GM21423 (cell line): ENCODE measurements around the gene TMC2.
"Not testable (repeated sequence)": the region's sequence is repeated elsewhere in the genome, so short reads cannot be mapped to it uniquely, and the experiment has no call there.

ENCODE experiments used
- ATAC-seq: cut with Tn5 transposase; IDR thresholded peaks from one replicate; pipeline ENCODE4 v1.9.1; 2021; ENCODE audit warnings: mild to moderate bottlenecking, moderate library complexity; ENCODE audit not compliant: unreplicated experiment

The TMC2 gene, protein sequence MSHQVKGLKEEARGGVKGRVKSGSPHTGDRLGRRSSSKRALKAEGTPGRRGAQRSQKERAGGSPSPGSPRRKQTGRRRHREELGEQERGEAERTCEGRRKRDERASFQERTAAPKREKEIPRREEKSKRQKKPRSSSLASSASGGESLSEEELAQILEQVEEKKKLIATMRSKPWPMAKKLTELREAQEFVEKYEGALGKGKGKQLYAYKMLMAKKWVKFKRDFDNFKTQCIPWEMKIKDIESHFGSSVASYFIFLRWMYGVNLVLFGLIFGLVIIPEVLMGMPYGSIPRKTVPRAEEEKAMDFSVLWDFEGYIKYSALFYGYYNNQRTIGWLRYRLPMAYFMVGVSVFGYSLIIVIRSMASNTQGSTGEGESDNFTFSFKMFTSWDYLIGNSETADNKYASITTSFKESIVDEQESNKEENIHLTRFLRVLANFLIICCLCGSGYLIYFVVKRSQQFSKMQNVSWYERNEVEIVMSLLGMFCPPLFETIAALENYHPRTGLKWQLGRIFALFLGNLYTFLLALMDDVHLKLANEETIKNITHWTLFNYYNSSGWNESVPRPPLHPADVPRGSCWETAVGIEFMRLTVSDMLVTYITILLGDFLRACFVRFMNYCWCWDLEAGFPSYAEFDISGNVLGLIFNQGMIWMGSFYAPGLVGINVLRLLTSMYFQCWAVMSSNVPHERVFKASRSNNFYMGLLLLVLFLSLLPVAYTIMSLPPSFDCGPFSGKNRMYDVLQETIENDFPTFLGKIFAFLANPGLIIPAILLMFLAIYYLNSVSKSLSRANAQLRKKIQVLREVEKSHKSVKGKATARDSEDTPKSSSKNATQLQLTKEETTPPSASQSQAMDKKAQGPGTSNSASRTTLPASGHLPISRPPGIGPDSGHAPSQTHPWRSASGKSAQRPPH

DNA sequence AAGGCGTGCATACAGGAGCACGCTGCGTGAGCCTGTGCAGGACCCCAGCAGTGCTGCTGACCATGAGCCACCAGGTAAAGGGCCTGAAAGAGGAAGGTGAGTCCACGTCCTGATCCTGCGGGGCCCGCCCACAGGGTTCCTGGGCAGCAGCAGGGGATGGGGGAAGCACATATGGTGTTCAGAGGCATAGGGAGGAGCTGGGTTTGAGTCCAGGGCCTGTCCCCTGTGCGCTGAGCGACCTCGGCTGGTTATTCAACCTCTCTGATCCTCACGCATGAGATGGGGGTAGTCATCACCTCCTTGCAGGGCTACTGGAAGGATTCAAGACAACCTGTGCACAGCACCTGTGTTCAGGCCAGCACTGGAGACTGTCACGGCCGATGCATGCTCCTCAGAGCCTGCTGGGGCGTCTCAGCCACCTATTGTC, at the start of gene TMC2:
Gene TMC2 (plus strand): TSS at position 14 of the 427 bp plus-strand sequence. CDS start 49 bp downstream, at position 63.
- ATAC-seq = no peak

DNA sequence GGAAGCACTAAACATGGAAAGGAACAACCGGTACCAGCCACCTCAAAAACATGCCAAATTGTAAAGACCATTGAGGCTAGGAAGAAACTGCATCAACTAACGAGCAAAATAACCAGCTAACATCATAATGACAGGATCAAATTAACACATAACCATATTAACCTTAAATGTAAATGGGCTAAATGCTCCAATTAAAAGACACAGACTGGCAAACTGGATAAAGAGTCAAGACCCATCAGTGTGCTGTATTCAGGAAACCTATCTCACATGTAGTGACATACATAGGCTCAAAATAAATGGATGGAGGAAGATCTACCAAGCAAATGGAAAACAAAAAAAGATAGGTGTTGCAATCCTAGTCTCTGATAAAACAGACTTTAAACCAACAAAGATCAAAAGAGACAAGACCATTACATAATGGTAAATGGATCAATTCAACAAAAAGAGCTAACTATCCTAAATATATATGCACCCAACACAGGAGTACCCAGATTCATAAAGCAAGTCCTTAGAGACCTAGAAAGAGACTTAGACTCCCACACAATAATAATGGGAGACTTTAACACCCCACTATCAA, 33.5 kb upstream of the TMC2 start:
- not testable (repeated sequence) for ATAC-seq

DNA sequence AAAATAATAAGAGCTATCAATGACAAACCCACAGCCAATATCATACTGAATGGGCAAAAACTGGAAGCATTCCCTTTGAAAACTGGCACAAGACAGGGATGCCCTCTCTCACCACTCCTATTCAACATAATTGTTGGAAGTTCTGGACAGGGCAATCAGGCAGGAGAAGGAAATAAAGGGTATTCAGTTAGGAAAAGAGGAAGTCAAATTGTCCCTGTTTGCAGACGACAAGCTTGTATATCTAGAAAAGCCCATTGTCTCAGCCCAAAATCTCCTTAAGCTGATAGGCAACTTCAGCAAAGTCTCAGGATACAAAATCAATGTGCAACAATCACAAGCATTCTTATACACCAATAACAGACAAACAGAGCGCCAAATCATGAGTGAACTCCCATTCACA, 31.6 kb upstream of the TMC2 start:
- ATAC-seq = not testable (repeated sequence)

DNA sequence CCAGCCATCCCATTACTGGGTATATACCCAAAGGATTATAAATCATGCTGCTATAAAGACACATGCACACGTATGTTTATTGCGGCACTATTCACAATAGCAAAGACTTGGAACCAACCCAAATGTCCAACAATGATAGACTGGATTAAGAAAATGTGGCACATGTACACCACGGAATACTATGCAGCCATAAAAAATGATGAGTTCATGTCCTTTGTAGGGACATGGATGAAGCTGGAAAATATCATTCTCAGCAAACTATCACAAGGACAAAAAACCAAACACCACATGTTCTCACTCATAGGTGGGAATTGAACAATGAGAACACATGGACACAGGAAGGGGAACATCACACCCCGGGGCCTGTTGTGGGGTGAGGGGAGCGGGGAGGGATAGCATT, 29.9 kb upstream of the TMC2 start:
- ATAC-seq = not testable (repeated sequence)

DNA sequence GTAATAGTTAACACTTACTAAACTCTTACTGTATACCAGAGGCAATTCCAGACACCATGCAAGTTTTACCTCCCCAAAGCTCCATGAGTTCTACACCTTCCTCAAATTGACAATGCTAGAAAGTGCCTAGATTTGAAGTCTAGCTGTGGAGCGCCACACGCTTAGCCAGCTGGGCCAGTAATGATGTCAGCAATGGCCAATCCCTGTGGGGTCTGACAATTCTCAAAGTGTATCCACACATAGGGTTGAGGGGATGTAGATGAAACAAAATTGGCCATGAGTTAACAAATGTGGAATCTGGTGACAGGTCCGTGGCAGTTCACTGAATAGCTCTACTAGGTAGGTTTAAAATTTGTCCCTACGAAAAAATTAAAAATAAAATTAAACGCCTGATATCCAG, 28.9 kb upstream of the TMC2 start:
- no peak for ATAC-seq

DNA sequence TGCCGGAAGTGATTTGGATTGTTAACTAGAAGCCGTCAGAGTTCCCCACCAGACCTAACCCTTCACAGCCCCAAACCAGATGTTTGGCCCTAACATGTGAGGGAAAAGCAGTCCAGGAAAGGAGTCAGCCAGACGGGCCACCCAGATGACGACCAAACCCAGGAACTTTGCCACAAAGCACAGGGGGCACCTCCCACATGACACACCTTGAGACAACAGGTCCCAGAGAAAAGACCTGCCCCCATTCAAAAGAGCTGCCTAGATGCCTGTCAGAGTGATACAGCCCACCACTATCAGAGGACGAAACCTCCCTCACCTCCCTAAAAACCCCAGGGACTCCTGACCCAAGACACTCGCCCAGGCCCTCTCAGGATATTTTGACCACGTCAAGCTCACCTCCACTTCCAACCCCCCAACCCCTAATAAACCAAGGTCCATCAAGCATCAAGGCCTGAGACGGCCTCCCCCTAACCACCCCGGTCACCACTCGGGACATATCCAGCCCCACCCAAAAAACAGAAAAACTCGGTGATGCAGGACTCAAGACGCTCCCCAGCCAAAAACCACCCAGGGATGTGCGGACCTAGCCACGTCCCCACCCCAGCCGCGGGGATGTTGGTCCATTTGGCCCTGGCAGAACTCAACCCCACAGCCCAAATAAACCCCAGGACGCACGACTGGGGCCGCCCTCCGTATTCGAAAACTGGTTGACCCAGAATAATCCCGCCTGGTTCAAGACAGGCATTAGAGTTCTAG, 28.3 kb upstream of the TMC2 start:
- peak; percentile 8 for ATAC-seq

DNA sequence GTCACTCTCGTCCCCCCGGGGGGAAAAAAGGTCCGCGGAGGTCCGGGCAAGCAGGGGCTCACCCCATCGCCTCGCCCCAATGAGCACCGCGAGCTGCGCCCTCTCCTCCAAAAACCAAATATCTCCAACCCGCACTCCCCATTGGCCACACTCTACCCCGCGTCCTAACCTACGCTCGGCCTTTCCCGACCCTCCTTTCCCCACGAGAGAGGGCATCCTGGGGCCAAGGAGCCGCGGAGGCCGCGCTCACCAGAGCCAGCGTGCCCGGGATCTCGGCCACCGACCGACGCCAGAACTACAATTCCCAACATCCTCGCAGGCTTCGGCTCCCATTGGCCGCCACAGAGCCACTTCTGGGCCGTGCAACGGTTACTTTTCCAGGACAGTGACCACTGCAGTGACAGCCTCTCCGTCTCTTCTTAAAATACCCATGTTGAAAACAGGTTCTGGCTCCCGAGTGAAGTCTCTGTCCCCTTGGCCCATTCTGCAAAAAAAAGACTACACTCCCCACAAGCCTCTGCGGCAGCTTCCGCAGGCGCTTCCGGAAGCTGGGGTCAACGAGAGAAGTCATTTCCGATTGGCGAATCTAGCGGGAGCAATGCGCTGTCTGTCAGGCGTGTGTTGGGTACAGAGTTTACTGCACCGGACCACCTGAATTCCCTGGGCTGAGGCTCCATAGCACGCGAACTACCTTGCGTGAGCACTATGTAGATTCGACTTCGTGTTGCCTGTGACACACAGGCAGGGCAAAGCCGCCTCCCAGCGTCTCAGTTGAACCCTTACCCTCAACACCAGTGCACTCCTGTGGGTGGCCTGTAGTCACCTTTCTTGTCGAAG, 27.5 kb upstream of the TMC2 start, which contains the start of gene ZNF343:
Gene ZNF343 (minus strand): TSS at position 285 of the 837 bp plus-strand sequence. CDS start 15,020 bp downstream, outside the sequence.
- peak; percentile 90 for ATAC-seq

DNA sequence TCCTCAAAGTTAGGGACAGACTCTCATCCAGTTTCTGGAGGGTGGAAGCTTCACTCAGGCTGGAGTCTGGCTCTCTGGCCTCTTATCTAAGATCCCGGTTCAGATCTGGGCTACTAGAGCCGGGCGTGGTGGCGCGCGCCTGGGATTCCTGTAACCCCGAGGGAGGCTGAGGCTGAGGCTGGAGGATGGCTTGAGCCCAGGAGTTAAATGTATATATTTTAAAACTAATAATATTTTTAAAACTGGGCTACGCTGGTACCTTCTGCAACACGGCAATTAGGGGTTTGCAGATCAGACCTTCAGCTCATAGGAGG, 26.9 kb upstream of the TMC2 start:
- no peak for ATAC-seq

DNA sequence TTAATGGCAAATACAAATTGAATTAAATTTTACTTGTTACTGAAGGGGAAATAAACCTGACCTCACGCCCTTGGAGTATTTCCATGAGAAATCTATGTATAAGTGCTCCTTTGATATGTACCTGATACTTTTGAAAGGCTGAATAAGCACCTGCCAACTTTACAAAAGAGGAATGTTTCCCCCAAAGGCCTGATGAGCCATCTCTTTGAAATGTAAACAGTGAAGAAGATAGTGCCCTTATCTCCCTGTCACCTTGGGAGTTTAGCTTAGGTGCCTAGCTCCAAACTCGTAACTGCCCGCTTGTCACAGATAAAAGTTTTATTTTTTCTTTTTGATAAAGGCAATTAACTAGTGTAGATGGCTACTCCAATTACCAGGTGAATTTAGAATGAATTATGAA, 26.6 kb upstream of the TMC2 start:
- ATAC-seq = no peak

DNA sequence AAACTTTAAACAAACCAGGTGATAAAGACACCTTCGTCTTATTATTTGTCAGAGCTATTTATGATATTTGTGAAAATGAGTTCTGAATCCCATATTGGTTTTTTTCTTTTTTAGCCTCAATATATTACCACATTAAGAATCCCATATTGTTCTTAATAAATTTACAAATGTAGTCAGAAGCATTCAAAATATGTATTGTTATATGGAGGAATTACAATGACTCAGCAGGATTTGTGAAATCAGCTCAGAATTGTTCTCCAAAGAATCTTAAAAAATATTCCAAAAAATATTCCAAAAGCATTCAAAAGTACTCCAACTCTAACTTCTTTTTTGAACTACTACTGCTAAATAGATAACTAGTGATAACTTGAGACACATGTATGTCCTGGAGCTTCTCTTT, 21.2 kb upstream of the TMC2 start:
- no peak for ATAC-seq

DNA sequence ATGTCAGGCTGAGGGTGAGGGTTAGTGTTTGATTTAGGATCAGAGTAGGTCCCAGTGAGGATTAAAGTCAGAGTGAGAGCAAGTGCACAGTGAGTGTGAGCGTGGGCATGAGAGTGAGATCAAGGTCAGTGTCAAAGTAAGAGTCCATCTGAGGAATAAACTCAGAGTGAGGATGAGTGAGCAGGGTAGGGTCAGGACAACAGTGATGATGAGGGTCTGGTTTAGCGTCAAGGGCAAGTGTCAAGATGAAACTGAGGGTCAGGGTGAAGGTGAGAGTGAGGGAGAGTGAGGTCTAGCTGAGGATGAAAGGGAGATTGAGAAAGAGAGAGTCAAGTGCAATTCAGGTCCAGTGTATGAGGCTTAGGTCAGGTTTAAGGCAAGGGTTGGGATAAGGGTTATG, 20.0 kb upstream of the TMC2 start:
- ATAC-seq = no peak

DNA sequence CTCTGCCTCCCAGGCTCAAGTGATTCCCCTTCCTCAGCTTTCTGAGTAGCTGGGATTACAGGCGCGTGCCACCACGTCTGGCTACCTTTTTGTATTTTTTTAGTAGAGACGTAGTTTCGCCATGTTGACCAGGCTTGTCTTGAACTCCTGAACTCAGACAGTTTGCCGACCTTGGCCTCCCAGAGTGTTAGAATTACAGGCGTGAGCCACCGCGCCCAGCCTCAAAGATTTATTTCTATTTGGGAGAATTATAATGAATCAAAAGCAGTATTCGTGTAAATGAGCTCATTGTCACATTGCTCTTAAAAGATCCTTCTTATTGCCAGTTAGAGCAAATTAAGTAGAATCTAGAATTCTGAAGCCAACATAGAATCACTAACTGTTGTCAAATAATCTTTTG, 18.3 kb upstream of the TMC2 start:
- no peak for ATAC-seq

DNA sequence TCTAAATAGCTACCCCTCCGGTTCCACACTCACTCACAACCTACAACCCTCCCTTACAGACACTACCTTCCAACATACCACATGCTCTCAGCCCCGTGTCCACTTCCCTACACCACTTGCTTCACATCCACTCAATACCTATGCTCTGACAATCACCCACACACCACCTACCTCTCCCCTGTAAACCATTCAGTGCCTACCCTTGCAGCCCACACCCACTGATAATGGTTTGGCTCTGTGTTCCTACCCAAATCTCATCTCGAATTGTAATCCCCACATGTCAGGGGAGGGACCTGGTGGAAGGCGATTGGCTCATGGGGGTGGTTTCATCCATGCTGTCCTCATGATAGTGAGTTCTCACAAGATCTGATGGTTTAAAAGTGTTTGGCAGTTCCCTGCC, 17.8 kb upstream of the TMC2 start:
- no peak for ATAC-seq

DNA sequence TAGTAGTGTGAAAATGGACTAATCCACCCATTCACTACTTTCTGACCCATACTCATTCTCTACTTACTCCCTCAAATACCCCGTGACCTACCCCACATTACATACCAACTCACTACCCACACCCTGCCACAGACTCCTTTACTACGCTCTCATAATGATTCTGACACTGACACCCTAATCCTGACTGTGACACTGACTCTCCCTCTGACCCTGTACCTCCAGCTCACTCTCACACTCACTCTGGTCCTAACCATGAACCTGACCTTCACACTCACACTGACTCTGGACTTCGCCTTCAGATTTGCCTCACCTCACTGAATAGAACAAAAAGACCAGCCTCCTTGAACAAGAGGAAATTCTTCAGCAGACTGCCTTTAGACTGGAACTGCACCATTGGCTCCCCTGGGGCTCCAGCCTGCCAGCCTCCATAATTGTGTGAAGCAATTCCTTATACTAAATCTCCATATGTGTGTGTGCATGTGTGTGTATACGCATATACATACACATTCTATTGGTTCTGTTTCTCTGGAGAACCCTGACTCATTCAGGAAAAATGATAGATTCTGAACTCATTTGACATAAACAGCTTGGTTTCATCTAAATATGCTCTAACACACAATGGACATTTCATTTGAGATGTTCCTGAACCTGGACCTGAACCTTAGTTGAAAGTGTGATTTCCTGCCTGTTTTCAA, 17.1 kb upstream of the TMC2 start:
- ATAC-seq = no peak

DNA sequence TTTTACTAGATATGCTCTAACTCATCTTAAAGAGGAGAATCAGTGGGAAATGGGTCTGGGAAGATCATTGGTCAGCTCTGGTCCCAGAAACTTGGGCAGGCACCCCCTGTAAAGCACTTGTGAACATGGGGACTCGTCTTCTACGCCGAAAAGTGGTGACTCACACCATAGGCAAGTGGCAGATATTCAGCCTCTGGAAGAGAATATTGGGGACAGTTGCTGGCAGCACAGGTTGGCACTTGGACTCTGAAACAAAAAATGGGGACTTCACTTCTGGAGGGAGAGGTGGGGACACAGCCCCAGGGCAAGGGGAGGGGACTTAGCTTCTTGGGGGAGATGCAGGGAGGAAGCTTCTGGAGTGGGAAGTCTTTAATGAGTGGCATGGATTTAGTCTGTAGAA, 15.8 kb upstream of the TMC2 start:
- ATAC-seq = no peak

DNA sequence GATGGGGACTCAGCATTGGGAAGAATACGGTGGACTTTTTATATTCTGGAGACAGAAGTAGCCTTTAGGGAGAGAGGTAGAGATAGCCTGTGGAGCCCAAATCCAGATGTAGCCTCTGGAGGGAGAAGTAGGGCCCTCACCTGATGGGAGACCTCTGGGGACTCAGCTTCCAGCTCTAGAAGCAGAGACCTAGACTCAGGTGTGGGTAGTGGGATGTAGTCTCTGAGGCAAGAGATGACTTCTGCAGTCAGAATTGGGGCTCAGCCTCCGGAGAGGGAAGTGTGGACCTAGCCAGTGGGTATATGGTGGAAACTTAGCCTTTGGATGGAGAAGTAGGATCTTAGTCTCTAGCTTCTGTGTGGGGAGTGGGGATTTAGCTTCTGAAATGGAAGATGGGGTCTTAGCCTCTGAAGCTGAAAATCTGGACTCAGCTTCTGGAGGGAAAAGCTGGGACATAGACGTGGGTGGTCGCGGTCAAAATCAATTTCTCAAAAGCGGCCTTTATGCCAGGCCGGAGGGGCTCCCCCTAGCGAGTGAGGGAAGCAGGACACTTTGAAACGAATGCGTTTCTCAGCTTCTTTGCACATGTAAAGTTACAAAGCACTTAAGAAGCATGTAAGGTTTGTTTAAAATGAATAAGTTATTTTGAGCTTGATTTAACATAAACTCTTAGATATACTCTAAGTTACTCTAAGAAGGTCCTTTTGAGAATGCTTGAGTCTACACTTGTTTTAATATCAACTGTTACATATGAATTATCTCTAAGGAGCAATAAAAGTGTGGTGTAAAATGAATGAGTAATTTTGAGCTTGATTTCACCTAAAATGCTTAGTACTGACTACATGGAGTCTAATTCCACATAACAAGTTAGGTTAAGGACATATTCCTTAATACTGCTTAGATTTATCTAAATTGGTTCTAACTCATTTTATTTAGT, 14.7 kb upstream of the TMC2 start:
- no peak for ATAC-seq

DNA sequence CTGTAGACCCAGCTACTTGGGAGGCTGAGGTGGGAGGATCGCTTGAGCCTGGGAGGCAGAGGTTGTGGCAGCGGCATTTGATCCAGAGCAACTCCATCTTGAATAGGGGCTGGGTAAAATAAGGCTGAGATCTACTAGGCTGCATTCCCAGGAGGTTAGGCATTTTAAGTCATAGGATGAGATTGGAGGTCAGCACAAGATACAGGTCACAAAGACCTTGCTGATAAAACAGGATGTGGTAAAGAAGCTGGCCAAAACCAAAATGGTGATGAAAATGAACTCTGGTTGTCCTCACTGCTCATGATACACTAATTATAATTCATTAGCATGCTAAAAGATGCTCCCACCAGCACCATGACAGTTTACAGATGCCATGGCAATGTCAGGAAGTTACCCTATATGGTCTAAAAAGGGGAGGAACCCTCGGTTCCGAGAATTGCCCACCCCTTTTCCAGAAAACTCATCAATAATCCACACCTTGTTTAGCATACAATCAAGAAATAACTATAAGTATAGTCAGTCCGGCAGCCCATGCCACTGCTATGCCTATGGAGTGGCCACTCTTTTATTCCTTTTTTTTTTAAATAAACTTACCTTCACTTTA, 13.4 kb upstream of the TMC2 start:
- not testable (repeated sequence) for ATAC-seq
